Measurements from ENCODE around the gene MYRIP. TPM values are rescaled to one million over a fixed set of nuclear protein-coding genes. Genes with fewer than 3 reads are reported as not detected.

The MYRIP gene
- polyA plus RNA-seq, 3 donors = not detected

DNA sequence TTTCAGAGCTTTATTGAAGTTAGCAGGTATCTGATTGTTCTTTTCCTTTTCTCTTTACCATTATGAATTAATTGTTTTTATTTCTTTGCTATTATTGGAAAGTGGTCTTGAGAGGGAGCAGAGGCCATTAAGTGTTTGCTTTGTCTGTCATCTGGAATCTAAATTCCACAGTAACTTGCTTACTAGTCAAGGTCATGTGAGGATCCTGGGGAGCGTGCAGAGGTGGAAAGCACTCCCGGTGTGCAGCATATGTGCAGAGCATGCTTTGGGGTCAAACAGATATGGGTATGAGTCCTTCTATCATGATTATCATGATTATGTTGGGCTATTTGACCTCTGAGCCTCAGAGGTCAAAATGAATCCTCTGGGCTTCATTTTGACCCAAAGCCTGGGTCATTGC is 96.4 kb downstream of the MYRIP start:
- no peaks in the 10 kb centered on the region for H3K36me3 ChIP-seq (replicated peaks in 1 of 2; ENCODE audit: control insufficient read depth in 1 of 2, insufficient read depth in 2 of 2, low read length in 2 of 2)
- H3K27me3 Mint-ChIP-seq (ENCODE audit: low read depth in 3 of 3) = peaks cover 0 to 2% (median 0%) of the 10 kb centered on the region in 3 donors
- H3K4me1 ChIP-seq (ENCODE audit: control insufficient read depth in 1 of 2, insufficient read depth in 2 of 2, low read length in 2 of 2) = no peaks in the 10 kb centered on the region
- H2AFZ ChIP-seq (ENCODE audit: insufficient read depth, low read depth, low read length, poor library complexity, severe bottlenecking) = no peak overlapping the region
- H3K27ac ChIP-seq (ENCODE audit: low read depth in 1 of 2, low read length in 2 of 2) = no peak overlapping the region
- peaks cover 0 to 4% (median 0%) of the 10 kb centered on the region in 7 donors for H3K9me3 Mint-ChIP-seq
- TF ChIP-seq, protein P1, sequence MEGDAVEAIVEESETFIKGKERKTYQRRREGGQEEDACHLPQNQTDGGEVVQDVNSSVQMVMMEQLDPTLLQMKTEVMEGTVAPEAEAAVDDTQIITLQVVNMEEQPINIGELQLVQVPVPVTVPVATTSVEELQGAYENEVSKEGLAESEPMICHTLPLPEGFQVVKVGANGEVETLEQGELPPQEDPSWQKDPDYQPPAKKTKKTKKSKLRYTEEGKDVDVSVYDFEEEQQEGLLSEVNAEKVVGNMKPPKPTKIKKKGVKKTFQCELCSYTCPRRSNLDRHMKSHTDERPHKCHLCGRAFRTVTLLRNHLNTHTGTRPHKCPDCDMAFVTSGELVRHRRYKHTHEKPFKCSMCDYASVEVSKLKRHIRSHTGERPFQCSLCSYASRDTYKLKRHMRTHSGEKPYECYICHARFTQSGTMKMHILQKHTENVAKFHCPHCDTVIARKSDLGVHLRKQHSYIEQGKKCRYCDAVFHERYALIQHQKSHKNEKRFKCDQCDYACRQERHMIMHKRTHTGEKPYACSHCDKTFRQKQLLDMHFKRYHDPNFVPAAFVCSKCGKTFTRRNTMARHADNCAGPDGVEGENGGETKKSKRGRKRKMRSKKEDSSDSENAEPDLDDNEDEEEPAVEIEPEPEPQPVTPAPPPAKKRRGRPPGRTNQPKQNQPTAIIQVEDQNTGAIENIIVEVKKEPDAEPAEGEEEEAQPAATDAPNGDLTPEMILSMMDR (IDR thresholded peaks at IDR 0.05) = no peak
- intact Hi-C loops (cut with micrococcal nuclease) = no loop called here
- H3K27me3 ChIP-seq (ENCODE audit: control insufficient read depth in 2 of 2, insufficient read depth in 2 of 2, low read length in 2 of 2) = no peaks in the 10 kb centered on the region
- H3K9me3 ChIP-seq (replicated peaks in 1 of 2; ENCODE audit: control insufficient read depth in 1 of 2, insufficient read depth in 1 of 2, low read length in 2 of 2) = no peaks in the 10 kb centered on the region
- no peak for DNase-seq
- no peak overlapping the region for H3K4me2 ChIP-seq (replicated peaks; ENCODE audit: extremely low read depth, low read length, poor library complexity, severe bottlenecking)
- no peak overlapping the region for H3K4me3 Mint-ChIP-seq
- no peaks in the 10 kb centered on the region for H3K79me2 ChIP-seq (ENCODE audit: insufficient read depth, low read length)
- no peaks in the 10 kb centered on the region for H3K36me3 Mint-ChIP-seq
- H3K4me3 ChIP-seq (replicated peaks in 1 of 3; ENCODE audit: low read depth in 2 of 3, low read length in 3 of 3) = no peak overlapping the region
- no peak overlapping the region for H3K27ac Mint-ChIP-seq
- H4K20me1 ChIP-seq (ENCODE audit: insufficient read depth, low read length) = no peaks in the 10 kb centered on the region
- H3K4me1 Mint-ChIP-seq = no peaks in the 10 kb centered on the region
- H3K9ac ChIP-seq (ENCODE audit: insufficient read depth, low read length, poor library complexity, severe bottlenecking) = no peak overlapping the region
- WGBS (ENCODE audit: insufficient coverage) = no CpG with 5 or more reads among the region's 2 CpGs

DNA sequence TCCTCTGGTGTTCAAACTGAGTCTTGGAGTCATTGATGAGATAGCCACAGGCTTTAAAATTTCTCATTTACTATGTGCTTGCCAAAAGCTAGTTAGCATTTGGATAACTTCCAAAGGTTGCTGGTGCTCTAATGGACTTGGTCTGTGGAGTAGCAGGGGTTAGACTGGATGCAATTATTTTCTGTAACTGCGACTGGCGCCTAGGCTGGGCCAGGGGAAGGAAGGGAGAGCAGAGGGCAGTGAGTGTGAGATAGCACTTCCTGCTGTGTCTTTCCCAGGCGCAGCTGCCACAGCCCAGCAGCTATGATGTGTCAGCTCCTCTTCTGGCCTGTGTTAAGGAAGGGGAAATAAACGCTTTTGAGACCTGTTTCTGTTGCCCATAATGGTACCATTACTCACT is 98.6 kb downstream of the MYRIP start:
- no peaks in the 10 kb centered on the region for H3K36me3 ChIP-seq (replicated peaks in 1 of 2; ENCODE audit: control insufficient read depth in 1 of 2, insufficient read depth in 2 of 2, low read length in 2 of 2)
- H3K27me3 ChIP-seq (ENCODE audit: control insufficient read depth in 2 of 2, insufficient read depth in 2 of 2, low read length in 2 of 2) = no peaks in the 10 kb centered on the region
- H4K20me1 ChIP-seq (ENCODE audit: insufficient read depth, low read length) = no peaks in the 10 kb centered on the region
- Mint-ChIP-seq H3K4me1 (no peaks in the 10 kb centered on the region), H3K4me3 (no peak overlapping the region), H3K9me3 (peaks cover 0 to 4% (median 0%) of the 10 kb centered on the region in 7 donors), H3K36me3 (no peaks in the 10 kb centered on the region), H3K27ac (no peak overlapping the region), H3K27me3 (ENCODE audit: low read depth in 3 of 3) (no peaks in the 10 kb centered on the region)
- intact Hi-C loops (cut with micrococcal nuclease) = no loop called here
- no peak overlapping the region for H3K4me2 ChIP-seq (replicated peaks; ENCODE audit: extremely low read depth, low read length, poor library complexity, severe bottlenecking)
- no peak overlapping the region for H3K27ac ChIP-seq (ENCODE audit: low read depth in 1 of 2, low read length in 2 of 2)
- no peak for DNase-seq
- no peaks in the 10 kb centered on the region for H3K4me1 ChIP-seq (ENCODE audit: control insufficient read depth in 1 of 2, insufficient read depth in 2 of 2, low read length in 2 of 2)
- no peak overlapping the region for H3K4me3 ChIP-seq (replicated peaks in 1 of 3; ENCODE audit: low read depth in 2 of 3, low read length in 3 of 3)
- H2AFZ ChIP-seq (ENCODE audit: insufficient read depth, low read depth, low read length, poor library complexity, severe bottlenecking) = no peak overlapping the region
- WGBS (ENCODE audit: insufficient coverage) = 47% methylated on average over 3 of the region's 4 CpGs
- no peak overlapping the region for H3K9ac ChIP-seq (ENCODE audit: insufficient read depth, low read length, poor library complexity, severe bottlenecking)
- H3K79me2 ChIP-seq (ENCODE audit: insufficient read depth, low read length) = no peaks in the 10 kb centered on the region
- H3K9me3 ChIP-seq (replicated peaks in 1 of 2; ENCODE audit: control insufficient read depth in 1 of 2, insufficient read depth in 1 of 2, low read length in 2 of 2) = no peaks in the 10 kb centered on the region
- TF ChIP-seq, protein P1 (IDR thresholded peaks at IDR 0.05) = no peak
